KG1 (cell line): ENCODE measurements around the gene IL2RA.
"Not testable (repeated sequence)": the region's sequence is repeated elsewhere in the genome, so short reads cannot be mapped to it uniquely, and the experiment has no call there.

Source experiments
- DNase-seq: peaks from one replicate; lab custom pipeline; 2025; lab: John Stamatoyannopoulos, UW

The IL2RA gene

GRCh38 chr10:6013413-6014192 lies 48.6 kb downstream of the IL2RA start:
- no peak for DNase-seq

- DNase-seq, result no peak
Observed at GRCh38 chr10:6012121-6012905, 49.9 kb downstream of the IL2RA start.

DNA sequence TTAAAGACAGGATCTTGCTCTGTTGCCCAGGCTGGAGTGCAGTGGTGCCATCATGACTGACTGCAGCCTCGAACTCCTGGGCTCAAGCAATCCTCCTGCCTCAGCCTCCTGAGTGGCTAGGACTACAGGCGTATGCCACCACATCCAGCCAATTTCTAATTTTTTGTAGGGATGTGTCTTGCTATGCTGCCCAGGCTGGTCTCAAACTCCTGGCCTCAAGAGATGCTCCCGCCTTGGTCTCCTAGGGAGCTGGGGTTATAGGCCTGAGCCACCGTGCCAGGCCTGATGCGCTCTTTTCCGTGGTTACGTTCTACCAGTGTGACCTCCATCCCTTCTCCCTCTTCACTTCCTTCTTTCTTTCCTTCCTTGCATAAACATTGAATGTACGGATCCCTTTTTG lies 50.6 kb downstream of the IL2RA start:
- no peak for DNase-seq

DNA sequence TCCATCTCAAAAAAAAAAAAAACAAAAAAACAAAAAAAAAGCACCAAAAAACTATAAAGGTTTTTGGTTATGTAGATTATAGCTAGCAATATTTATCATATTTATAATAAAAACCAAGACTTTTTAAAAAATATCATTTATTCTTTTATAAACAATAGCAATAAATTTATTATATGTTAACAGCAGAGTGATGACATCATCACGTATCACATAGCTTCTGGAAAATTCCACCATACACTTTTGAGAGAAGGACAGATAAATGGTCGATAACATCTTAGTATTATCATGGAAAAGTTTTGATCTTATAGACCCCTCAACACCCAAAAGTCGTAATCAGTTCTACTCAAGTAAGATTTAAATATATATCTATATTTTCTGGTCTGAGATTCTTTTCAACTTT lies 51.6 kb downstream of the IL2RA start:
- DNase-seq, result no peak

- no peak for DNase-seq
Observed at GRCh38 chr10:6009961-6010360, 52.2 kb downstream of the IL2RA start.

DNA sequence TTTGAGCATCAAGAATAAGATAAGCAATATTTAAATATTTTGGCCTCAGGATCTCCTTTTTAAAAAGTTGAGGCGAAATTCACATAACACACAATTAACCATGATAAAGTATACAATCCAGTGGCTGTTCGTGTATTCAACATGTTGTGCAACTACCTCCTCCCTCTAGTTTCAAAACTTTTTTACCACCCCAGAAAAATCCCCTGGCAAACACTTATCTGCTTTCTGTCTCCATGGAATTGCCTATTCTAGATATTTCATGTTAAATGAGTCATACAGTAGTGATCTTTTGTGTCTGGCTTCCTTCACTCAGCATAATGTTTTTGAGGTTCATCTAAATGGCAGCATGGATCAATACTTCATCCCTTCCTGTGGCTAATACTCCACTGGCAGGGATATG lies 53.0 kb downstream of the IL2RA start:
- DNase-seq, result no peak

DNA sequence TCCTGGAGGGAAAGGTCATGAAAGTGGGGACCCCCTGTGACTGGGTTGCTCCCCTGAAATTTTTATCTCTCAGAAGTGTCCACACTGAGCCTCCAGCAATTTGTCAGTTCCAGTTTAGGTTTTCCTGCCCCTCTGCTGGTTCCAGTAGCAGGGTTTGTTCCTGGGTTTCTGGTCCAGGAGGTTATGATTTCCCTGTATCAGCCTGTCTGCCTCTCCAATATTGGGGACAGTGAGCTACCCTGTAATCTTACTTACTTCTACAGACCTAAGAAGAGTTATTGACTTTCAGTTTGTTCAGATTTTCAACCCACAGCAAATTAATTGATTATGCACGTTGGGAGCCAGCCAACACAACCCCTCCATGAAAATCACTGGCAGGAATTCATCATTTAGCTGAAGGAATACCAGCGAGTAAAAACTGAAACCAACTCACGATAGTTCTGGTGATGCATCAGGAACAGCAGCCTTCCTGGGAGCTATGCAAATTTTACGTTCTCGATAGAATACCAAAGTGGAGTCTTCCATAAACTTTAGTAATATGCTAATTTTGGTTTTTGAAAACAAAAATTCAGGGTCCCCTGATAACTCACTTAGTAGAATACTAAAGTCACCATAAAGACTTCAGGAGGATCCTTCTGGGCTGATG lies 53.5 kb downstream of the IL2RA start:
- no peak for DNase-seq

DNA sequence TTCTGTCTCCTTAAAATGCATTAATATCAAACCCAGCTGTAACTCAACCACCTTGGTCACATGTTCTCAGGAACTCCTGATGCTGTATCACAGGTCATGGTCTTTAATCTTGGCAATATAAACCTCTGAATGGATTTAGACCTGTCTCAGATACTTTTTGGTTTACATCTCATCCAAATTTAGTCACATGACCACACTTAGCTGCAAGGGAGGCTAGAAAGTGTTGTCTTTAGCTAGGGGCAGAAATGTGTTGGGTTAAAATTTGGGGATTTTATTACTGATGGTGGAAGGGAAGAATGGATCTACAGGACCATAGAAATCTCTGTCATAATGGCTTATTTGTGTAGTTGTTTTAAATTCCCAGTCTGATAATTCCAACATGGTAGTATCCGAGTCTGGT lies 55.2 kb downstream of the IL2RA start:
- no peak for DNase-seq

DNA sequence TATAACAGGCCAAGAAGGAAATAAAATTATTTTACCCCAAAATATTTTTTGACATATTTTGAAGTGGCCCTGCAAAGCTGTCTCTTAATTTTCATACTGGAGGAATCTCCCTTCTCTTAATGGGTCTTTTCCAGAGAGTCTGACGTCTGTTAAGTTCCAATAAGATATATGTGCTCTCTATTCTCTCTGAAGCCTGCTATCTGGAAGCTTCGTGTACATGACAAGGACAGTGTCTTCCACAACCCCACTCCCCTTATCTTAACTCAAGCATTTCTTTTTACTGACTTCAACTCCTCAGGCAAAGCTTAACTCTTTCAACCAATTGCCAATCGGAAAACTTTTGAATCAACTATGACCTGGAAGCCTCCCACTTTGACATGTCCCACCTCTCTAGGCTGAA lies 55.6 kb downstream of the IL2RA start:
- no peak for DNase-seq

GRCh38 chr10:6005856-6006395 lies 56.2 kb downstream of the IL2RA start:
- no peak for DNase-seq

- not testable (repeated sequence) for DNase-seq
Observed at GRCh38 chr10:6005161-6005804, 56.9 kb downstream of the IL2RA start.

GRCh38 chr10:6002809-6003510 lies 59.2 kb downstream of the IL2RA start:
- no peak for DNase-seq

- DNase-seq, result no peak
Observed at GRCh38 chr10:5999440-6000165, 62.6 kb downstream of the IL2RA start.

DNA sequence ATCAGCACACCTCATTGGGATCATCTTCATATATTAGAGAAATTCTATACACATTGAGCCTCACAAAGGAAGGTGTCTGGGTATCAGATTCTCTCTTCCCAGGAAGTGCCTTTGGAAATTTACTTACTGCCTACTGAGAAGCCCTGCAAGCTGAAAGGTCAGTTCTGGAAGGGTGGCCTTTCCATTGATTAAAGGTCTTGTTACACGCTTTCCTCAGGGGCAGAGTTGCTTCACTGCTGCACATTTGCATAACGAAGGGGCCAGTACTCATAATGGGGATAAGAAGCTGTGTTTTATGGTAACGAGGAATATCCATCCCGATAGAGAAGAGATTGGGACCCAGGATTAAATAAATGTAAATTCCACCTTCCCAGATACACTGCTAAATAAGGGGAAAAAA lies 65.5 kb downstream of the IL2RA start:
- no peak for DNase-seq

- DNase-seq, result no peak
Observed at GRCh38 chr10:5992398-5992797, 69.8 kb downstream of the IL2RA start.

GRCh38 chr10:5991708-5992107 lies 70.5 kb downstream of the IL2RA start:
- no peak for DNase-seq

DNA sequence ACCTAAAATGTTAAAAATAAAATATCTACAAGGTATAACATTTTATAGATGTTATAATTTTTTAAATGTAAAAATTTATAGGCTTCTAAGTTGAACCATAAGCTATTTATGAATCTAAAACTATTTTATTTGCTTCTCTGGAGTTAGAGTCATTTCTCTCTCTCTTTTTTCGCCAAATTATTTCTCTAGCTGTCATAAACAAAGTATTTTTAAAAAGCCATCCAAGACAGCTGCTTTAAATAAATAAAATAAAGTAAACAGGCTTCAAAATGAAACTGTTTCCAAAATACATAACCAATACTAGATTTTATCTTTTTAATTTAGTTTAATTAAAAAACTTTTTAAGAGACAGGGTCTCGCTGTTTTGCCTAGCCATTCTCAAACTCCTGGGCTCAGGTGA lies 72.4 kb downstream of the IL2RA start:
- no peak for DNase-seq

- DNase-seq, result no peak
Observed at GRCh38 chr10:5988336-5988920, 73.7 kb downstream of the IL2RA start.

DNA sequence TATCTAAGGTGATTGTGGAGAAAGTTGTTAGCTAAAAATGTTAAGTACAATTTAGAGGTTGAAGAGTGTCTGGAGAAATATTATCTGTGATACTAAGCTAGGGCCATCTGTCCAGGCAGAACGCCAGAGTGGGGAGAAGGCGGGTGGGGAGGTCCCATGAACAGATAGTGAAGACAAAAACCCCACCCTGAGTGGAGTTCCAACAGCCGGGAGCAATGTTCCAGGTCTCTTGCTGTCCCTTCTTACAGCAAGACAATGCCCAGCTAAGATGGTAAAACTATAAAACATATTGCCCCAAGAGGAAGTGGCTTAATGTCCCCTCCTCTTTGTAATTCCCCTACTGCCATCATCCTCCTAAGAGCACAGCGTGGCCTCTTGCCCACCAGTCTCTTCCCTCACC lies 74.4 kb downstream of the IL2RA start:
- DNase-seq, result no peak

GRCh38 chr10:5985029-5985428 lies 77.1 kb downstream of the IL2RA start:
- no peak for DNase-seq

GRCh38 chr10:5983774-5984173 lies 78.4 kb downstream of the IL2RA start:
- no peak for DNase-seq
